WTC11 (cell line): ENCODE results near the gene RYR3.

ENCODE experiments used
- NFATC4 ChIP-seq: fragments of 250-450 bp; sonication (Bioruptor Pico); IDR thresholded peaks from 2 replicates; pipeline ENCODE4 v1.9.0; 2021; ENCODE audit warnings: mild to moderate bottlenecking
- NFYB ChIP-seq: sonication (generic); formaldehyde crosslinking; conservative IDR thresholded peaks from 2 replicates; pipeline ENCODE4 v1.8.0; 2022; ENCODE audit warnings: low read depth, missing genetic modification reagents
- TF ChIP-seq, protein P1 (sequence below): sonication (generic); formaldehyde crosslinking; IDR thresholded peaks from 2 replicates; pipeline ENCODE4 v1.8.1; 2022; ENCODE audit warnings: low read depth, missing genetic modification reagents, borderline replicate concordance
- TF ChIP-seq, protein P2 (sequence below): sonication (generic); formaldehyde crosslinking; IDR thresholded peaks from 2 replicates; pipeline ENCODE4 v1.8.0; 2022; ENCODE audit warnings: mild to moderate bottlenecking, missing genetic modification reagents
- TF ChIP-seq, protein P3 (sequence below): sonication (generic); formaldehyde crosslinking; IDR thresholded peaks from 2 replicates; pipeline ENCODE4 v1.8.1; 2023; ENCODE audit warnings: mild to moderate bottlenecking, missing genetic modification reagents

GRCh38 chr15:33737687-33738601 is 427.2 kb downstream of the RYR3 start:
- TF ChIP-seq, protein P1, sequence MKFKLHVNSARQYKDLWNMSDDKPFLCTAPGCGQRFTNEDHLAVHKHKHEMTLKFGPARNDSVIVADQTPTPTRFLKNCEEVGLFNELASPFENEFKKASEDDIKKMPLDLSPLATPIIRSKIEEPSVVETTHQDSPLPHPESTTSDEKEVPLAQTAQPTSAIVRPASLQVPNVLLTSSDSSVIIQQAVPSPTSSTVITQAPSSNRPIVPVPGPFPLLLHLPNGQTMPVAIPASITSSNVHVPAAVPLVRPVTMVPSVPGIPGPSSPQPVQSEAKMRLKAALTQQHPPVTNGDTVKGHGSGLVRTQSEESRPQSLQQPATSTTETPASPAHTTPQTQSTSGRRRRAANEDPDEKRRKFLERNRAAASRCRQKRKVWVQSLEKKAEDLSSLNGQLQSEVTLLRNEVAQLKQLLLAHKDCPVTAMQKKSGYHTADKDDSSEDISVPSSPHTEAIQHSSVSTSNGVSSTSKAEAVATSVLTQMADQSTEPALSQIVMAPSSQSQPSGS (CRISPR knock-in tag) = no peak
- TF ChIP-seq, protein P2, sequence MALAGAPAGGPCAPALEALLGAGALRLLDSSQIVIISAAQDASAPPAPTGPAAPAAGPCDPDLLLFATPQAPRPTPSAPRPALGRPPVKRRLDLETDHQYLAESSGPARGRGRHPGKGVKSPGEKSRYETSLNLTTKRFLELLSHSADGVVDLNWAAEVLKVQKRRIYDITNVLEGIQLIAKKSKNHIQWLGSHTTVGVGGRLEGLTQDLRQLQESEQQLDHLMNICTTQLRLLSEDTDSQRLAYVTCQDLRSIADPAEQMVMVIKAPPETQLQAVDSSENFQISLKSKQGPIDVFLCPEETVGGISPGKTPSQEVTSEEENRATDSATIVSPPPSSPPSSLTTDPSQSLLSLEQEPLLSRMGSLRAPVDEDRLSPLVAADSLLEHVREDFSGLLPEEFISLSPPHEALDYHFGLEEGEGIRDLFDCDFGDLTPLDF (CRISPR knock-in tag) = no peak
- TF ChIP-seq NFYB (CRISPR knock-in tag) (no peak), NFATC4 (CRISPR knock-in tag) (no peak)
- TF ChIP-seq, protein P3, sequence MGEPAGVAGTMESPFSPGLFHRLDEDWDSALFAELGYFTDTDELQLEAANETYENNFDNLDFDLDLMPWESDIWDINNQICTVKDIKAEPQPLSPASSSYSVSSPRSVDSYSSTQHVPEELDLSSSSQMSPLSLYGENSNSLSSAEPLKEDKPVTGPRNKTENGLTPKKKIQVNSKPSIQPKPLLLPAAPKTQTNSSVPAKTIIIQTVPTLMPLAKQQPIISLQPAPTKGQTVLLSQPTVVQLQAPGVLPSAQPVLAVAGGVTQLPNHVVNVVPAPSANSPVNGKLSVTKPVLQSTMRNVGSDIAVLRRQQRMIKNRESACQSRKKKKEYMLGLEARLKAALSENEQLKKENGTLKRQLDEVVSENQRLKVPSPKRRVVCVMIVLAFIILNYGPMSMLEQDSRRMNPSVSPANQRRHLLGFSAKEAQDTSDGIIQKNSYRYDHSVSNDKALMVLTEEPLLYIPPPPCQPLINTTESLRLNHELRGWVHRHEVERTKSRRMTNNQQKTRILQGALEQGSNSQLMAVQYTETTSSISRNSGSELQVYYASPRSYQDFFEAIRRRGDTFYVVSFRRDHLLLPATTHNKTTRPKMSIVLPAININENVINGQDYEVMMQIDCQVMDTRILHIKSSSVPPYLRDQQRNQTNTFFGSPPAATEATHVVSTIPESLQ (CRISPR knock-in tag) = no peak
